GM12878 (cell line): ENCODE data around the gene GFI1. TPM values are rescaled to one million over a fixed set of nuclear protein-coding genes. Genes with fewer than 3 reads are reported as not detected.

Source experiments
- BACH1 ChIP-seq: fragments of 450-650 bp; IDR thresholded peaks from 2 replicates; pipeline ENCODE4 v1.6.1; 2017; ENCODE audit warnings: mild to moderate bottlenecking, borderline replicate concordance
- BMI1 ChIP-seq: fragments of 450-650 bp; IDR thresholded peaks from 2 replicates; pipeline ENCODE4 v1.6.1; 2016; ENCODE audit warnings: mild to moderate bottlenecking, moderate library complexity, borderline replicate concordance
- CBFB ChIP-seq: IDR thresholded peaks from 2 replicates; pipeline ENCODE4 v1.6.1; 2016; ENCODE audit warnings: antibody characterized with exemption, low read depth
- CHD4 ChIP-seq: fragments of 200-600 bp; sonication (generic); IDR thresholded peaks from 2 replicates; pipeline ENCODE4 v1.6.1; 2016; ENCODE audit warnings: mild to moderate bottlenecking
- IKZF1 ChIP-seq: fragments of 450-650 bp; conservative IDR thresholded peaks from 2 replicates; pipeline ENCODE4 v1.6.1; 2017; ENCODE audit warnings: antibody characterized with exemption, mild to moderate bottlenecking
- KAT2A ChIP-seq: conservative IDR thresholded peaks from 2 replicates; pipeline ENCODE4 v1.6.1; 2011; ENCODE audit warnings: low read depth, low read length; ENCODE audit not compliant: control insufficient read depth
- MTA3 ChIP-seq: IDR thresholded peaks from 2 replicates; pipeline ENCODE4 v1.6.1; 2012; ENCODE audit warnings: low read length, inconsistent platforms, borderline replicate concordance
- NR2C2 ChIP-seq: IDR thresholded peaks from 2 replicates; pipeline ENCODE4 v1.6.1; 2011; ENCODE audit warnings: borderline replicate concordance, low read depth; ENCODE audit not compliant: control insufficient read depth, insufficient read length
- PAX8 ChIP-seq: fragments of 450-650 bp; IDR thresholded peaks from 2 replicates; pipeline ENCODE4 v1.6.1; 2017; ENCODE audit warnings: mild to moderate bottlenecking, moderate library complexity
- REST ChIP-seq: IDR thresholded peaks from 2 replicates; pipeline ENCODE4 v1.6.1; 2012; ENCODE audit warnings: mild to moderate bottlenecking, low read depth, low read length
- RUNX3 ChIP-seq: IDR thresholded peaks from 2 replicates; pipeline ENCODE4 v1.6.1; 2012; ENCODE audit warnings: low read length, inconsistent platforms
- SUPT20H ChIP-seq: IDR thresholded peaks from 2 replicates; pipeline ENCODE4 v1.6.1; 2011; ENCODE audit warnings: low read depth, mild to moderate bottlenecking, low read length, moderate library complexity, borderline replicate concordance; ENCODE audit not compliant: control insufficient read depth
- TCF3 ChIP-seq: IDR thresholded peaks from 2 replicates; pipeline ENCODE4 v1.6.1; 2012; ENCODE audit warnings: low read depth, mild to moderate bottlenecking, low read length, borderline replicate concordance; ENCODE audit not compliant: insufficient read depth
- TCF7 ChIP-seq: IDR thresholded peaks from 2 replicates; pipeline ENCODE4 v1.6.1; 2014; ENCODE audit warnings: antibody characterized with exemption, borderline replicate concordance
- ZNF217 ChIP-seq: fragments of 450-650 bp; IDR thresholded peaks from 2 replicates; pipeline ENCODE4 v1.6.1; 2017; ENCODE audit warnings: antibody characterized with exemption, mild to moderate bottlenecking
- polyA plus RNA-seq, 11 experiments: library from polyadenylated mRNA; depleted of rRNA in 4 of 11; unstranded in 6 of 11; stranded (reverse) in 5 of 11; fragments of >200 nt; fragmentation: Nextera tagmentation in 4 of 11; fragmentation: Illumina TruSeq in 1 of 11; extraction: Ambion mirVana in 4 of 11; extraction: Trizol in 1 of 11; gene quantifications; 1 replicate in 1 of 11; 2 replicates in 10 of 11; pipeline versions ENCODE4 v1.2.1 to v1.2.3, GENCODE V29; 2011 to 2016; ENCODE audit warnings: inconsistent platforms in 2 of 11, missing spikeins in 2 of 11, low read depth in 1 of 11
- total RNA-seq, 4 experiments: library from RNA; depleted of rRNA in 3 of 4; stranded (reverse); fragments of >200 nt in 3 of 4; fragmentation: Illumina TruSeq in 1 of 4; extraction: Trizol in 1 of 4; gene quantifications; 2 replicates each; pipeline versions ENCODE4 v1.2.1 to v1.2.3, GENCODE V29; 2013 to 2021
- TF ChIP-seq, protein P1 (sequence below): fragments of 450-650 bp; IDR thresholded peaks from 2 replicates; pipeline ENCODE4 v1.6.1; 2017; ENCODE audit warnings: mild to moderate bottlenecking, moderate library complexity
- TF ChIP-seq, protein P2 (sequence below): fragments of 450-650 bp; IDR thresholded peaks from 2 replicates; pipeline ENCODE4 v1.6.1; 2016; ENCODE audit warnings: mild to moderate bottlenecking, moderate library complexity, borderline replicate concordance
- TF ChIP-seq, protein P3 (sequence below): fragments of 150-350 bp; IDR thresholded peaks from 2 replicates; pipeline ENCODE4 v1.6.1; 2014; ENCODE audit warnings: mild to moderate bottlenecking, low read depth, low read length

The GFI1 gene
- total and polyA plus RNA-seq, 10 of the 15 experiments (the other 5 are each of a cell fraction or from before 2014, with no cell fraction given), result 1.8 to 18.3 (median 7.4) TPM

DNA sequence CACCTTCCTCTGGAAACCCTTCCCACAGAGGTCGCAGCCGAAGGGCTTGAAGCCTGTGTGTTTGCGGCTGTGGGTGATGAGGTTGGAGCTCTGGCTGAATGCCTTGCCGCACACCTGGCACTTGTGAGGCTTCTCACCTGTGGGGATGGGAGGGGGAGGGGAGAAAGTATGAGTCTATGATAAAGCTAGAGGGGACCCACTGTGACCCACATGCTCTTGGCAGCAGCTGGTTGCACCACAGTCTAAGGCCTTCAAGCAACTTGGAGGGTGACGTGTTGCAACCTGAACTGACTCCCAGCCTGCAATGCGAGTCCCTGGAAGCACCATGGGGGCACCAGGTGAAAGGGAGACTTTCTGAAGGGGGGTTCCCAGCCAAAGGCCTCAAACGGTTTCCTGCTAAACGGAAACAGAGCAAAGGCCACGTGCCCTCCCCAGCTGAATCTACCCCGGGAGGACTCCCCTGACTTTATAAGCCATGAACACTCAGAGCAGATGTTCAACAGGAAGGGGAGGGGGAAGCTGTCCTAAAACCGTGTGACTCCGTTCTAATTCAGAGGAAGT, 10.6 kb downstream of the GFI1 start (continued):
- TF ChIP-seq, protein P1, sequence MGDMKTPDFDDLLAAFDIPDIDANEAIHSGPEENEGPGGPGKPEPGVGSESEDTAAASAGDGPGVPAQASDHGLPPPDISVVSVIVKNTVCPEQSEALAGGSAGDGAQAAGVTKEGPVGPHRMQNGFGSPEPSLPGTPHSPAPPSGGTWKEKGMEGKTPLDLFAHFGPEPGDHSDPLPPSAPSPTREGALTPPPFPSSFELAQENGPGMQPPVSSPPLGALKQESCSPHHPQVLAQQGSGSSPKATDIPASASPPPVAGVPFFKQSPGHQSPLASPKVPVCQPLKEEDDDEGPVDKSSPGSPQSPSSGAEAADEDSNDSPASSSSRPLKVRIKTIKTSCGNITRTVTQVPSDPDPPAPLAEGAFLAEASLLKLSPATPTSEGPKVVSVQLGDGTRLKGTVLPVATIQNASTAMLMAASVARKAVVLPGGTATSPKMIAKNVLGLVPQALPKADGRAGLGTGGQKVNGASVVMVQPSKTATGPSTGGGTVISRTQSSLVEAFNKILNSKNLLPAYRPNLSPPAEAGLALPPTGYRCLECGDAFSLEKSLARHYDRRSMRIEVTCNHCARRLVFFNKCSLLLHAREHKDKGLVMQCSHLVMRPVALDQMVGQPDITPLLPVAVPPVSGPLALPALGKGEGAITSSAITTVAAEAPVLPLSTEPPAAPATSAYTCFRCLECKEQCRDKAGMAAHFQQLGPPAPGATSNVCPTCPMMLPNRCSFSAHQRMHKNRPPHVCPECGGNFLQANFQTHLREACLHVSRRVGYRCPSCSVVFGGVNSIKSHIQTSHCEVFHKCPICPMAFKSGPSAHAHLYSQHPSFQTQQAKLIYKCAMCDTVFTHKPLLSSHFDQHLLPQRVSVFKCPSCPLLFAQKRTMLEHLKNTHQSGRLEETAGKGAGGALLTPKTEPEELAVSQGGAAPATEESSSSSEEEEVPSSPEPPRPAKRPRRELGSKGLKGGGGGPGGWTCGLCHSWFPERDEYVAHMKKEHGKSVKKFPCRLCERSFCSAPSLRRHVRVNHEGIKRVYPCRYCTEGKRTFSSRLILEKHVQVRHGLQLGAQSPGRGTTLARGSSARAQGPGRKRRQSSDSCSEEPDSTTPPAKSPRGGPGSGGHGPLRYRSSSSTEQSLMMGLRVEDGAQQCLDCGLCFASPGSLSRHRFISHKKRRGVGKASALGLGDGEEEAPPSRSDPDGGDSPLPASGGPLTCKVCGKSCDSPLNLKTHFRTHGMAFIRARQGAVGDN, result peak; percentile 89
- peak; percentile 40; the same call in 1 of the 2 replicates for TF ChIP-seq RUNX3
- no peak for TF ChIP-seq NR2C2
- TF ChIP-seq MTA3, result no peak
- TF ChIP-seq REST, result no peak
- no peak for TF ChIP-seq KAT2A
- no peak for TF ChIP-seq SUPT20H
- no peak for TF ChIP-seq BMI1
- no peak for TF ChIP-seq TCF3
- TF ChIP-seq, protein P2, sequence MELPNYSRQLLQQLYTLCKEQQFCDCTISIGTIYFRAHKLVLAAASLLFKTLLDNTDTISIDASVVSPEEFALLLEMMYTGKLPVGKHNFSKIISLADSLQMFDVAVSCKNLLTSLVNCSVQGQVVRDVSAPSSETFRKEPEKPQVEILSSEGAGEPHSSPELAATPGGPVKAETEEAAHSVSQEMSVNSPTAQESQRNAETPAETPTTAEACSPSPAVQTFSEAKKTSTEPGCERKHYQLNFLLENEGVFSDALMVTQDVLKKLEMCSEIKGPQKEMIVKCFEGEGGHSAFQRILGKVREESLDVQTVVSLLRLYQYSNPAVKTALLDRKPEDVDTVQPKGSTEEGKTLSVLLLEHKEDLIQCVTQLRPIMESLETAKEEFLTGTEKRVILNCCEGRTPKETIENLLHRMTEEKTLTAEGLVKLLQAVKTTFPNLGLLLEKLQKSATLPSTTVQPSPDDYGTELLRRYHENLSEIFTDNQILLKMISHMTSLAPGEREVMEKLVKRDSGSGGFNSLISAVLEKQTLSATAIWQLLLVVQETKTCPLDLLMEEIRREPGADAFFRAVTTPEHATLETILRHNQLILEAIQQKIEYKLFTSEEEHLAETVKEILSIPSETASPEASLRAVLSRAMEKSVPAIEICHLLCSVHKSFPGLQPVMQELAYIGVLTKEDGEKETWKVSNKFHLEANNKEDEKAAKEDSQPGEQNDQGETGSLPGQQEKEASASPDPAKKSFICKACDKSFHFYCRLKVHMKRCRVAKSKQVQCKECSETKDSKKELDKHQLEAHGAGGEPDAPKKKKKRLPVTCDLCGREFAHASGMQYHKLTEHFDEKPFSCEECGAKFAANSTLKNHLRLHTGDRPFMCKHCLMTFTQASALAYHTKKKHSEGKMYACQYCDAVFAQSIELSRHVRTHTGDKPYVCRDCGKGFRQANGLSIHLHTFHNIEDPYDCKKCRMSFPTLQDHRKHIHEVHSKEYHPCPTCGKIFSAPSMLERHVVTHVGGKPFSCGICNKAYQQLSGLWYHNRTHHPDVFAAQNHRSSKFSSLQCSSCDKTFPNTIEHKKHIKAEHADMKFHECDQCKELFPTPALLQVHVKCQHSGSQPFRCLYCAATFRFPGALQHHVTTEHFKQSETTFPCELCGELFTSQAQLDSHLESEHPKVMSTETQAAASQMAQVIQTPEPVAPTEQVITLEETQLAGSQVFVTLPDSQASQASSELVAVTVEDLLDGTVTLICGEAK, result no peak
- no peak for TF ChIP-seq TCF7
- TF ChIP-seq CHD4, result no peak
- TF ChIP-seq ZNF217, result no peak
- no peak for TF ChIP-seq CBFB
- TF ChIP-seq, protein P3, sequence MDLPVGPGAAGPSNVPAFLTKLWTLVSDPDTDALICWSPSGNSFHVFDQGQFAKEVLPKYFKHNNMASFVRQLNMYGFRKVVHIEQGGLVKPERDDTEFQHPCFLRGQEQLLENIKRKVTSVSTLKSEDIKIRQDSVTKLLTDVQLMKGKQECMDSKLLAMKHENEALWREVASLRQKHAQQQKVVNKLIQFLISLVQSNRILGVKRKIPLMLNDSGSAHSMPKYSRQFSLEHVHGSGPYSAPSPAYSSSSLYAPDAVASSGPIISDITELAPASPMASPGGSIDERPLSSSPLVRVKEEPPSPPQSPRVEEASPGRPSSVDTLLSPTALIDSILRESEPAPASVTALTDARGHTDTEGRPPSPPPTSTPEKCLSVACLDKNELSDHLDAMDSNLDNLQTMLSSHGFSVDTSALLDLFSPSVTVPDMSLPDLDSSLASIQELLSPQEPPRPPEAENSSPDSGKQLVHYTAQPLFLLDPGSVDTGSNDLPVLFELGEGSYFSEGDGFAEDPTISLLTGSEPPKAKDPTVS, result no peak
- no peak for TF ChIP-seq BACH1
- peak; percentile 59 for TF ChIP-seq IKZF1
- no peak for TF ChIP-seq PAX8
